ENCODE data around the gene LRRC51. TPM values are rescaled to one million over a fixed set of nuclear protein-coding genes. Genes with fewer than 3 reads are reported as not detected.

Gene LRRC51
- total and polyA plus RNA-seq, 2 donors (not counting 3 experiments of a cell fraction or from before 2014, with no cell fraction given) = 3.5 to 6.1 TPM

- ChIA-PET CTCF (interaction anchor here (0.6 to 3.8 kb wide), 5 partner anchors 12 to 318 kb away, joined by 3 to 19 read pairs (median 5); no protein-coding TSS in a partner anchor), POLR2A (interaction anchor here (0.8 to 1.2 kb wide), 6 partner anchors 13 to 185 kb away, joined by 3 to 5 read pairs (median 3); partner anchors contain the start of gene RNF121)
- no peaks in the 10 kb centered on the region for H4K20me1 ChIP-seq (replicated peaks; ENCODE audit: control insufficient read depth, extremely low read depth, insufficient read depth, low read length)
- peak; percentile 44 for FAIRE-seq
- H3K36me3 ChIP-seq (ENCODE audit: control insufficient read depth in 2 of 2, extremely low read depth in 1 of 2, insufficient read depth in 2 of 2, low read length in 2 of 2) = no peaks in the 10 kb centered on the region
- H3K27ac ChIP-seq (ENCODE audit: insufficient read depth, low read depth, low read length) = peak overlapping the region; percentile 90
- TF ChIP-seq MAX (IDR thresholded peaks at IDR 0.05; ENCODE audit: insufficient read depth, insufficient read length) = no peak
- intact Hi-C loops (cut with micrococcal nuclease) = loop anchor here (1.0 to 5.0 kb wide), 6 partner anchors 10 to 319 kb away; partner anchors contain the start of genes CLPB, LAMTOR1, LRRC51 and NUMA1
- H3K4me2 ChIP-seq (ENCODE audit: insufficient read depth, low read length) = peak overlapping the region; percentile 61
- H3K79me2 ChIP-seq (ENCODE audit: control insufficient read depth, insufficient read depth, low read length) = no peaks in the 10 kb centered on the region
- H3K4me3 ChIP-seq (replicated peaks in 1 of 3; ENCODE audit: insufficient read depth in 1 of 3, low read depth in 1 of 3, low read length in 3 of 3) = peak overlapping the region in 2 of 3 experiments; percentile 27 to 53
- H3K9me1 ChIP-seq (replicated peaks; ENCODE audit: control insufficient read depth, extremely low read depth, insufficient read depth, low read length) = no peaks in the 10 kb centered on the region
- no peak for DNase-seq (ENCODE audit: low read depth, low spot score)
- TSS peak; percentile 96 for BruUV-seq (replicated peaks)
- dilution Hi-C loops (cut with MboI; ENCODE audit: extremely low pct_ligation_motif_present, low sequenced_read_pairs) = no loop called here
- peak overlapping the region; percentile 95 for H3K9ac ChIP-seq (replicated peaks; ENCODE audit: extremely low read depth, insufficient read depth, low read length)
- H2AFZ ChIP-seq (ENCODE audit: low read depth, low read length) = peak overlapping the region; percentile 71
- peaks cover 14% of the 10 kb centered on the region for H3K4me1 ChIP-seq (ENCODE audit: control insufficient read depth, extremely low read depth, insufficient read depth, low read length)
- peaks cover 0 to 3% of the 10 kb centered on the region in 2 experiments for H3K27me3 ChIP-seq (ENCODE audit: control insufficient read depth in 2 of 2, insufficient read depth in 2 of 2, low read length in 2 of 2)
- no peaks in the 10 kb centered on the region for H3K9me3 ChIP-seq (replicated peaks; ENCODE audit: control insufficient read depth, insufficient read depth, low read length)
These were observed 32.5 kb downstream of the LRRC51 start for GRCh38 chr11:72112978-72113808.

- intact Hi-C loops (cut with micrococcal nuclease) (loop anchor here (5.0 kb wide), 1 partner anchor 318 kb away; the partner anchor contains the start of gene CLPB), dilution Hi-C loops (cut with MboI; ENCODE audit: extremely low pct_ligation_motif_present, low sequenced_read_pairs) (no loop called here)
- Histone ChIP-seq H3K27ac (ENCODE audit: insufficient read depth, low read depth, low read length) (no peak overlapping the region), H2AFZ (ENCODE audit: low read depth, low read length) (no peak overlapping the region), H3K79me2 (ENCODE audit: control insufficient read depth, insufficient read depth, low read length) (no peaks in the 10 kb centered on the region), H4K20me1 (replicated peaks; ENCODE audit: control insufficient read depth, extremely low read depth, insufficient read depth, low read length) (no peaks in the 10 kb centered on the region), H3K4me3 (replicated peaks in 1 of 3; ENCODE audit: insufficient read depth in 1 of 3, low read depth in 1 of 3, low read length in 3 of 3) (no peak overlapping the region), H3K9me3 (replicated peaks; ENCODE audit: control insufficient read depth, insufficient read depth, low read length) (no peaks in the 10 kb centered on the region), H3K4me2 (ENCODE audit: insufficient read depth, low read length) (no peak overlapping the region), H3K36me3 (ENCODE audit: control insufficient read depth in 2 of 2, extremely low read depth in 1 of 2, insufficient read depth in 2 of 2, low read length in 2 of 2) (no peaks in the 10 kb centered on the region), H3K27me3 (ENCODE audit: control insufficient read depth in 2 of 2, insufficient read depth in 2 of 2, low read length in 2 of 2) (peaks cover 0 to 3% of the 10 kb centered on the region in 2 experiments), H3K9ac (replicated peaks; ENCODE audit: extremely low read depth, insufficient read depth, low read length) (no peak overlapping the region), H3K9me1 (replicated peaks; ENCODE audit: control insufficient read depth, extremely low read depth, insufficient read depth, low read length) (no peaks in the 10 kb centered on the region), H3K4me1 (ENCODE audit: control insufficient read depth, extremely low read depth, insufficient read depth, low read length) (peaks cover 14% of the 10 kb centered on the region)
- DNase-seq (ENCODE audit: low read depth, low spot score) = no peak
- ChIA-PET CTCF (interaction anchor here (0.6 to 3.2 kb wide), 2 partner anchors 30 to 1417 kb away, joined by 3 to 13 read pairs; no protein-coding TSS in a partner anchor), POLR2A (no interaction called here)
- BruUV-seq (replicated peaks) = no TSS peak
- no peak for FAIRE-seq
- no peak for TF ChIP-seq POLR2A (IDR thresholded peaks at IDR 0.05; ENCODE audit: low read depth, low read length)
- TF ChIP-seq GATA2 (IDR thresholded peaks at IDR 0.05; ENCODE audit: insufficient read depth, insufficient read length, low read depth, low read length) = no peak
- no peak for TF ChIP-seq CTCF (IDR thresholded peaks at IDR 0.05; ENCODE audit: extremely low read depth in 1 of 2, insufficient read depth in 1 of 2, low read depth in 1 of 2, low read length in 2 of 2)
- no peak for TF ChIP-seq FOS (IDR thresholded peaks at IDR 0.05; ENCODE audit: borderline replicate concordance, insufficient read depth, low read length)
- TF ChIP-seq MYC (IDR thresholded peaks at IDR 0.05; ENCODE audit: low read depth, low read length) = no peak
- no peak for TF ChIP-seq POLR2AphosphoS5 (IDR thresholded peaks at IDR 0.05; ENCODE audit: insufficient read depth, low read depth, low read length)
- no peak for TF ChIP-seq JUN (IDR thresholded peaks at IDR 0.05; ENCODE audit: borderline replicate concordance, insufficient read depth, insufficient read length, low read depth)
- TF ChIP-seq MAX (IDR thresholded peaks at IDR 0.05; ENCODE audit: insufficient read depth, insufficient read length) = no peak
These were observed 33.9 kb downstream of the LRRC51 start for GRCh38 chr11:72114570-72114969.

All from endothelial cell of umbilical vein (primary cell).